GM19452 (cell line): ENCODE data around the gene VOPP1.
A peak's percentile ranks its signal among the peaks of the same experiment; 100 is the strongest.

ENCODE experiments used
- ATAC-seq: cut with Tn5 transposase; IDR thresholded peaks from one replicate; pipeline ENCODE4 v1.9.1; 2021; ENCODE audit not compliant: unreplicated experiment

VOPP1 gene

GRCh38 chr7:55556031-55556430 lies 16.3 kb downstream of the VOPP1 start:
- ATAC-seq: no peak

GRCh38 chr7:55555160-55555559 lies 17.1 kb downstream of the VOPP1 start:
- ATAC-seq: no peak

- ATAC-seq: no peak
These were observed 18.3 kb downstream of the VOPP1 start for GRCh38 chr7:55554038-55554437.

- ATAC-seq: no peak
These were observed 19.3 kb downstream of the VOPP1 start for GRCh38 chr7:55553024-55553345.

GRCh38 chr7:55552320-55553023 lies 19.8 kb downstream of the VOPP1 start:
- no peak for ATAC-seq

GRCh38 chr7:55550841-55551537 lies 21.3 kb downstream of the VOPP1 start:
- no peak for ATAC-seq

- ATAC-seq: no peak
These were observed 22.2 kb downstream of the VOPP1 start for GRCh38 chr7:55550010-55550663.

GRCh38 chr7:55549457-55549856 lies 22.8 kb downstream of the VOPP1 start:
- ATAC-seq: no peak

- peak; percentile 41 for ATAC-seq
These were observed 24.0 kb downstream of the VOPP1 start for GRCh38 chr7:55548295-55548731.

GRCh38 chr7:55546814-55547213 lies 25.5 kb downstream of the VOPP1 start:
- no peak for ATAC-seq

- no peak for ATAC-seq
These were observed 26.8 kb downstream of the VOPP1 start for GRCh38 chr7:55545496-55545895.

- no peak for ATAC-seq
These were observed 32.0 kb downstream of the VOPP1 start for GRCh38 chr7:55540226-55540858.

- ATAC-seq: no peak
These were observed 32.9 kb downstream of the VOPP1 start for GRCh38 chr7:55539380-55539779.

- no peak for ATAC-seq
These were observed 33.8 kb downstream of the VOPP1 start for GRCh38 chr7:55538538-55538937.

GRCh38 chr7:55537458-55537990 lies 34.8 kb downstream of the VOPP1 start:
- ATAC-seq: no peak

GRCh38 chr7:55536619-55537457 lies 35.5 kb downstream of the VOPP1 start:
- ATAC-seq: no peak

GRCh38 chr7:55535617-55536016 lies 36.7 kb downstream of the VOPP1 start:
- ATAC-seq: no peak

- no peak for ATAC-seq
These were observed 37.2 kb downstream of the VOPP1 start for GRCh38 chr7:55534916-55535590.

- peak; percentile 73 for ATAC-seq
These were observed 37.9 kb downstream of the VOPP1 start for GRCh38 chr7:55534262-55534915.

GRCh38 chr7:55533729-55534080 lies 38.6 kb downstream of the VOPP1 start:
- ATAC-seq: no peak
